Peyer's patch (tissue), 4 donors: ENCODE data around the gene KIFC3.

Experiments
- POLR2A ChIP-seq, 2 donors: fragments of 450-650 bp; IDR thresholded peaks; one replicate each; pipeline ENCODE4 v1.5.1; 2017; ENCODE audit warnings: antibody characterized with exemption in 2 of 2, mild to moderate bottlenecking in 2 of 2, moderate library complexity in 2 of 2
- TF ChIP-seq, protein P1 (sequence below), 6 experiments: fragments of 450-650 bp in 4 of 6; fragments of 200-600 bp in 2 of 6; sonication (generic) in 1 of 6; IDR thresholded peaks; one replicate each; pipeline ENCODE4 v1.5.1; 2017 to 2019; ENCODE audit warnings: antibody characterized with exemption in 6 of 6, mild to moderate bottlenecking in 3 of 6, moderate library complexity in 1 of 6

DNA sequence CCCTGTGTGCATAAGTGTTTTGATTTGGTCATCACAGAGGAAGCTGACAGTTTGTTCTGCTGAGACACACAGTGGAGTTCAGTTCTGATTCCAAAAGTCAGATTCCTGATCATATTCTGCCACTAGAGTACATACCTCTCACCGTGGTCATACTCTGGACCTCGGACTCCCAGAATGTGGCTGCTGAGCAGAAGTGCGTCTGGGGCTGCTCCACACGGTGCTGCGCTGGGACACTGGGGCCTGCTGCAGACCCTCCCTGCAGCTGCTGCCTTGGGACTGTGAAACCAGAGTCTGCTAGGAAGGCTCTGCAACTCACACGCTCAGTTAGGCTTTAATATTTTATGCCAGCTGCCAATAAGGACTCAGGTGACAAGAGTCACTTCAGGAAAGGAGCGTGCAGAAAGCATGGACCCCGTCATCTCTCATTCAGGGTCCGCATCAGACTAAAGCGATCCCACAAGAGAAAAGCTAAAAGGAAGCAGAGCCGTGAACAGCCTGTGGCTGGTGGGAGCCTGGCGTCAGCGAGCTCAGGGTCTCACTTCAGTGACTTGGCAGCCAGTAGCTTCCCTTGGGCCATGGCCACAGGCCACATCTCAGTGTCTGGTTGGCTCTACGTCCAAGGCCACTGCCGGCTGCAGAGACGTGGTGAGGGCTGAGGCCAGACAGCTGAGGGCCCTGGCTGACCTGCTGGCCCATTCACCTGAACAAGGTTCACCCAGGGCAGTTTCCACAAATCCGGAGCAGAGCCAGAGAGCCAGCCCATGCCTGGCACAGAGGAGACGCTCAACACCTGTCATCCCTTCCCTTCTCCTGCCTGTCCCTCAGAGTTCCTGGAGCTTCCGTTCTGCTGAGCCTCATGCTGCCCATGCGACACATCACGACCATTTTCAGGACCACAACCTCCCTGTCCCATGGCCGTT, 24.7 kb upstream of the KIFC3 start:
- TF ChIP-seq, protein P1, sequence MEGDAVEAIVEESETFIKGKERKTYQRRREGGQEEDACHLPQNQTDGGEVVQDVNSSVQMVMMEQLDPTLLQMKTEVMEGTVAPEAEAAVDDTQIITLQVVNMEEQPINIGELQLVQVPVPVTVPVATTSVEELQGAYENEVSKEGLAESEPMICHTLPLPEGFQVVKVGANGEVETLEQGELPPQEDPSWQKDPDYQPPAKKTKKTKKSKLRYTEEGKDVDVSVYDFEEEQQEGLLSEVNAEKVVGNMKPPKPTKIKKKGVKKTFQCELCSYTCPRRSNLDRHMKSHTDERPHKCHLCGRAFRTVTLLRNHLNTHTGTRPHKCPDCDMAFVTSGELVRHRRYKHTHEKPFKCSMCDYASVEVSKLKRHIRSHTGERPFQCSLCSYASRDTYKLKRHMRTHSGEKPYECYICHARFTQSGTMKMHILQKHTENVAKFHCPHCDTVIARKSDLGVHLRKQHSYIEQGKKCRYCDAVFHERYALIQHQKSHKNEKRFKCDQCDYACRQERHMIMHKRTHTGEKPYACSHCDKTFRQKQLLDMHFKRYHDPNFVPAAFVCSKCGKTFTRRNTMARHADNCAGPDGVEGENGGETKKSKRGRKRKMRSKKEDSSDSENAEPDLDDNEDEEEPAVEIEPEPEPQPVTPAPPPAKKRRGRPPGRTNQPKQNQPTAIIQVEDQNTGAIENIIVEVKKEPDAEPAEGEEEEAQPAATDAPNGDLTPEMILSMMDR (IDR thresholded peaks at IDR 0.05): no peak
- no peak for TF ChIP-seq POLR2A (IDR thresholded peaks at IDR 0.05)
